ENCODE results near the gene TRAPPC3L.

DNA sequence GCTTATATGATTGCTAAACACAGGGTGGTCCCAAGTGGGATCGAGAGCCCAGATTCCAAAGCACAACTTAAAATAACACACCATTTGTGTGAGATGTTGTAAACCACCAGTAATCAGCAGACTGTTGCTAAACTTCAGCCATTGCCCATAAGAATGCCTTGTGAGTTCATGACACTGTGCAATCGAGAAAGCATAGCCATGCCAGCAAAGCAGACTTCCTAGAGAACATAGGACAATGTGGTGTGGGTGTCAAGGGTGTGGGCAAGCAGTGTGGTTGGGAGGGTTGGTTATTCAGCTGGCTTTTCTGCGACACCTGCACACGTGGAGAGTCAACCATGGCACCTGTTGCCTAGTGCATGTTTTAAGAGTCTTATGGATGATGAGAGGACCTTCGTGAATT, 100.4 kb downstream of the TRAPPC3L start:
- TF ChIP-seq, protein P1, sequence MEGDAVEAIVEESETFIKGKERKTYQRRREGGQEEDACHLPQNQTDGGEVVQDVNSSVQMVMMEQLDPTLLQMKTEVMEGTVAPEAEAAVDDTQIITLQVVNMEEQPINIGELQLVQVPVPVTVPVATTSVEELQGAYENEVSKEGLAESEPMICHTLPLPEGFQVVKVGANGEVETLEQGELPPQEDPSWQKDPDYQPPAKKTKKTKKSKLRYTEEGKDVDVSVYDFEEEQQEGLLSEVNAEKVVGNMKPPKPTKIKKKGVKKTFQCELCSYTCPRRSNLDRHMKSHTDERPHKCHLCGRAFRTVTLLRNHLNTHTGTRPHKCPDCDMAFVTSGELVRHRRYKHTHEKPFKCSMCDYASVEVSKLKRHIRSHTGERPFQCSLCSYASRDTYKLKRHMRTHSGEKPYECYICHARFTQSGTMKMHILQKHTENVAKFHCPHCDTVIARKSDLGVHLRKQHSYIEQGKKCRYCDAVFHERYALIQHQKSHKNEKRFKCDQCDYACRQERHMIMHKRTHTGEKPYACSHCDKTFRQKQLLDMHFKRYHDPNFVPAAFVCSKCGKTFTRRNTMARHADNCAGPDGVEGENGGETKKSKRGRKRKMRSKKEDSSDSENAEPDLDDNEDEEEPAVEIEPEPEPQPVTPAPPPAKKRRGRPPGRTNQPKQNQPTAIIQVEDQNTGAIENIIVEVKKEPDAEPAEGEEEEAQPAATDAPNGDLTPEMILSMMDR (IDR thresholded peaks at IDR 0.05): no peak
- no peak for TF ChIP-seq POLR2A (IDR thresholded peaks at IDR 0.05)
- TF ChIP-seq EP300 (IDR thresholded peaks at IDR 0.05): no peak
